ENCODE results near the gene OSBPL9. TPM values are rescaled to one million over a fixed set of nuclear protein-coding genes. Genes with fewer than 3 reads are reported as not detected.

The OSBPL9 gene
- total RNA-seq, 4 donors from 2014 or later, result 47.6 to 88.4 (median 56.8) TPM

DNA sequence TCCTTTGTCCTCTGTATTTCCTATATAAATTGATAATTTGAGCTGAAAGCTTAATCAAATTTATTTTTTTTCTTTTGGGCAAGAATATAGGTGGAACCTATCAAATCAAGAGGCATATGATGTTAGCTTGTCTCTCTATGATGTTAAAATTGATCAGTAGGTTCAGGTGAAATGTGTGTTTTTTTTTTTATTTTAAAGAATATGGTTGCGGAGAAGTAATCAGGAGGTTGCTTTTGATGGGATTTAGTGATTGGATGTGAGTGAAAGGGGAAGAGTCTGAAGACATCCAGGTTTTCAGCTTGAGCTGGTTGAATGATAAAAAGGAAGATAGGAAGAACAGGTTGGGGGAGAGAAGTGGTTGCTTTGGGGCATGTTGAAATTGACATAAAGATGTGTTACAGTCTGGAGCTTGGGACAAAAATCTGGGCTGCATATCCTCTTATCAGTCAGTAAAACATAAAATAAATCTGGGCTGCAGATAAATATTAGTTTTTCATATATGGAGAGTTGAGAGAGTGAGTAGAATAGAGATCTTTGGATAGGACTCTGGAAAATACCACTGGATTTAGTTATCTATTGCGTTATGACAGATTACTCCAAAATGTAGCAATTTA lies 5.1 kb downstream of the OSBPL9 start:
- TF ChIP-seq, protein P1, sequence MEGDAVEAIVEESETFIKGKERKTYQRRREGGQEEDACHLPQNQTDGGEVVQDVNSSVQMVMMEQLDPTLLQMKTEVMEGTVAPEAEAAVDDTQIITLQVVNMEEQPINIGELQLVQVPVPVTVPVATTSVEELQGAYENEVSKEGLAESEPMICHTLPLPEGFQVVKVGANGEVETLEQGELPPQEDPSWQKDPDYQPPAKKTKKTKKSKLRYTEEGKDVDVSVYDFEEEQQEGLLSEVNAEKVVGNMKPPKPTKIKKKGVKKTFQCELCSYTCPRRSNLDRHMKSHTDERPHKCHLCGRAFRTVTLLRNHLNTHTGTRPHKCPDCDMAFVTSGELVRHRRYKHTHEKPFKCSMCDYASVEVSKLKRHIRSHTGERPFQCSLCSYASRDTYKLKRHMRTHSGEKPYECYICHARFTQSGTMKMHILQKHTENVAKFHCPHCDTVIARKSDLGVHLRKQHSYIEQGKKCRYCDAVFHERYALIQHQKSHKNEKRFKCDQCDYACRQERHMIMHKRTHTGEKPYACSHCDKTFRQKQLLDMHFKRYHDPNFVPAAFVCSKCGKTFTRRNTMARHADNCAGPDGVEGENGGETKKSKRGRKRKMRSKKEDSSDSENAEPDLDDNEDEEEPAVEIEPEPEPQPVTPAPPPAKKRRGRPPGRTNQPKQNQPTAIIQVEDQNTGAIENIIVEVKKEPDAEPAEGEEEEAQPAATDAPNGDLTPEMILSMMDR (IDR thresholded peaks at IDR 0.05), result no peak
- DNase-seq (ENCODE audit: low spot score) (no peak), ATAC-seq (ENCODE audit: low FRiP score) (no peak)

DNA sequence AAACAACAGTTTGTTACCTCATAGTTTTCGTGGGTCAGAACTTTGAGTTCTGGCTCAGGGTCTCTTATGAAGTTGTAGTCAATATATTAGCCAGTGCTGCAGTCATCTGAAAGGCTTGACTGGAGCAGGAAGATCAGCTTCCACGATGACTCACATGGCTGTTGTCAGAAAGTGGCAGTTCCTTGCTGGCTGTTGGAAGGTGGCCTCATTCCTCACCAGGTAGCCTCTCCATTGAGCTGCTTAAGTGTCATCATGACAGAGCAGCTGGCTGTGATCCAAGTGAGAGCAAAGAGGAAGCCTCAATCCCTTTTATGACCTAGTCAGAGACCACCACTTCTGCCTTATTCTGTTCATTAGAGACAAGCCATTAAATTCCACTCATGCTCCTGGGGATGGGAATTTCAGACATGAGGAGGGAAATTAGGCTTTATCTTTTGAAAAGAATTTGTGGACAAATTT lies 5.6 kb downstream of the OSBPL9 start:
- DNase-seq (ENCODE audit: low spot score), result peak; percentile 41
- TF ChIP-seq, protein P1 (IDR thresholded peaks at IDR 0.05), result no peak
- peak; percentile 80 for ATAC-seq (ENCODE audit: low FRiP score)

DNA sequence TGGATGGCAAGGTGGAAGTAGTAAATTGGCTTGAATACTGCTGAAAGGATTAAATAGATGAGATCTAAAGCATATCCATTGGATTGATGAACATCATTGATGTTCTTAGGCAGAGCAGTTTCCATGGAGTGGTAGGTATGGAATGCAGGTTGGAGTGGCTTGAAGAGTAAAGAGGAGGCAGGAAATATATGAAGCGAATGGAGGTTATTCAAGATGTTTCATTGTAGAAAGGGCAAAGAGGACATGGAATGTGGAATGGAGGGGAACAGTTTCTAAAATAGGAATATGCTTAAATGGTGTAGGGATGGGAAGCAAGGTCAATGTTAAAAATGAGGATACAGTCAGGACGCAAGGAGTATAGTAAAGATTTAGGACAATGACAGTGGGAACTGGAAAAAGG lies 6.1 kb downstream of the OSBPL9 start:
- ATAC-seq (ENCODE audit: low FRiP score), result no peak
- TF ChIP-seq, protein P1 (IDR thresholded peaks at IDR 0.05), result no peak
- no peak for DNase-seq (ENCODE audit: low spot score)

DNA sequence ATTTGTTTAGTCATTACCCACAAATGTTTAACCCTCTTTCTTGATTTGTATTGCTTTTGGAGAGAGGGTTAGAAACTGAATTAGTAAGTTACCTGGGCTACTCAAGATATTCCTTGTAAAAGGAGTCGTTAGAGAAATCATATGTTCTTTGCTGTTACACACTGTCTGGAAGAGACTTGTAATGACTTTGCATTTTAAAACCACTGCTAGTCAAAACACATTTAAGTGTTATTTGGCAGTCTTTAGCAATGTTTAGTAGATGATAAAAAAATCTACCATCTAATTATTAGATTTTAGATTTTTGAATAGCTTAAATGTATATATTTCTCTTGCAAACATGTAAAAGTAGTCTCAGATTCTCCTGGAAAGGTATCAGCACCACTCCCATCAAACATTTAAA lies 6.6 kb downstream of the OSBPL9 start:
- ATAC-seq (ENCODE audit: low FRiP score), result no peak
- TF ChIP-seq, protein P1 (IDR thresholded peaks at IDR 0.05), result no peak
- no peak for DNase-seq (ENCODE audit: low spot score)

DNA sequence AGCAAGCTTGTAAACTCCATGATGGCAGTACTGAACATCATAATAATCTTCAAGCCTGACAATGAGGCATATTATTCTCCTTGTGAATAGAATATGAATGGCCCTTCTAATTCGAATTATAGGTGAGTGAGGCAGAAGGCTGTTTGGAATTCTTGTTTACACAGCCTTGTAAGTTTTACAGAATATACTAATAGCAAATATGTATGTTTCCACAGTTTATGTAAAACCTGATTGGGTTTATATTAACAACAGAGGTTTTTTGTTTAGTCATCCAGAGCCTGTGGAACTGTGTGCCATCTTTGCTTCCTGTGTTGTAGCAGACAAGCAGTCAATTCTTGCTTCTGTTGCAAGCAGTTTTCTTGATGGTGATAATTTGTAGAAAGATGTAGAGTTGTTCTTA lies 8.0 kb downstream of the OSBPL9 start:
- TF ChIP-seq, protein P1 (IDR thresholded peaks at IDR 0.05), result no peak
- no peak for ATAC-seq (ENCODE audit: low FRiP score)
- no peak for DNase-seq (ENCODE audit: low spot score)

DNA sequence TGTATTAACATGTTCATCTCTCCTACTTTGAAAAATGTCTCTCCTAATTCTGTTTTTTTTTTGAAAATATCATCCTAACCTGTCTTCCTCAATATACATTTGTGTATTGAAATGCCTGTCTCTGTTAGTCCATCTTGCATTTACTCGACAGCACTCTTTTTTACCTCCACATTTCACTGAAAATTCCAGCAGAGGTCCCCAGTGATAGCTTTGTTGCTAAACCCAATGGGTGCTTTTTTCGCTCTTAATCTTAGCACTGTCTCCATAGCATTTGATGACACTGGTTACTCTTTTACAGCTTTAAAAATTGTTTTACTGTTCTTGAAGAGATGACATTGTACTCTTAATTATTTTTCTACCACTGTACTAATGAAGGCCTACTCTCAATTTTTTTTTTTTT lies 10.8 kb downstream of the OSBPL9 start:
- peak; percentile 54 for ATAC-seq (ENCODE audit: low FRiP score)
- TF ChIP-seq, protein P1 (IDR thresholded peaks at IDR 0.05), result no peak
- no peak for DNase-seq (ENCODE audit: low spot score)
